Left renal pelvis (tissue), 4 donors: ENCODE measurements around the gene ANKRD6. TPM values are rescaled to one million over a fixed set of nuclear protein-coding genes. Genes with fewer than 3 reads are reported as not detected.
"Not testable (repeated sequence)": the region's sequence is repeated elsewhere in the genome, so short reads cannot be mapped to it uniquely, and the experiment has no call there.

Experiments
- DNase-seq, 4 donors: peaks; one replicate each; pipeline ENCODE4 v3.0.0-alpha.2; 2013; ENCODE audit warnings: low read depth in 4 of 4, low spot score in 3 of 4
- polyA plus RNA-seq, 4 donors: library from polyadenylated mRNA; unstranded; fragments of 120-200 nt; gene quantifications; one replicate each; pipeline ENCODE4 v1.2.1, GENCODE V29; 2013; ENCODE audit not compliant: insufficient read length in 4 of 4

The ANKRD6 gene
- polyA plus RNA-seq, 4 donors, result 17.2 to 38.6 (median 25.4) TPM

DNA sequence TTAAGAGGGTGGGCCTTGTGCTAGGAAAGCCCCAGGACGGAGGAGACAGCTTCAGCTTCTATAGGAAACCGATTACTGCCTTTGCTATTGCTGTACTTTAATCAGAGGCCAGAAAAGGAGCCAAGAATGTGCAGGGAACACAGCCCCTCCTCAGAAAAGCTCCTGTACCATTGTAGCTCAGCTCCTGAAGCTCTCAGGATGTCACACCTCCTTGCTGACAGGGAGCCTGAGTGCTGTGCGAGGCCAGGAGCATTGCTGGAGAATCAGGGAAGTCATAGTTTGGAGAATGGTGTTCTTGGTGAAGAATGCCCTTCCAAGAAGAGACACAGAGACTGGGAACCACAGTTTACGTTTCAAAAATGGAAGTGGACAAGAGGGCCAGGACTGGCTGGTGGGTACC lies 158.8 kb downstream of the ANKRD6 start:
- DNase-seq, result no peak

DNA sequence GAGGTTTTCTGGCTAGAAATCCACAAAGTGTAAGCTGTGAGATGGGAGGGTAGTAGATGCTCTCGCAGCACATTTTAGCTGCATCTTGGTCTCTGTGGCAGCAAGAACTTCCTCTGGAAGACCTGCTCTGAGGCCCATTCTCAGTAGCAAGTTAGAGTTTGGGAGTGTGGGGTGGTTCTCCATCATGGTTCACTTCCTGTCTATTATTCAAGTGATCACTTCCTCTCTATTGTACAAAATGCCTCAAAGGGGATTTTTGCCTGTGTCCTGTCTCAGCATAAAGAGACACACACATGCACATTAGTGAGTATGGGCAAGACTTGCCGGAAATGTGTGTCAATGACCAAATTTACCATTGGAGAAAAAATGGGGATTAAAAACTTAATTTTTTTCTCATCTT lies 163.1 kb downstream of the ANKRD6 start:
- no peak for DNase-seq

DNA sequence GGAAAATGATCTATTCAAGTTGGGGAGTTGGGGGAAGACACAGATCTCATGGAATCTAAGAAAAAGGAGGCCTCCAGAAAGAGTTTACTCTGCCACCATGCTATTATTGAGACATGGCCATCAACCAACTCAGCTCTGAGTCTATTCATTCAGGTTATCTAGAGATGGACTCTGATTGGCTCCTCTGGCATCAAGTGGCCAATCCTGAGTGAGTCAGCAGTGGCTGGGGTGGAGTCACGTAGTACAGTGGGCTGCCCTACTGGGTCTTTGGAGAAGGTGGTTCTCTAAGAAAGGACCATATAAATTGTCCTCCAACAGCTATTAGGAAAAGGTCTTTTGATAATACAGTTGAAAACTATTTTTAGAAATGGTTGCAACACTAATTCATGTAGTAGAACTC lies 163.5 kb downstream of the ANKRD6 start:
- no peak for DNase-seq

DNA sequence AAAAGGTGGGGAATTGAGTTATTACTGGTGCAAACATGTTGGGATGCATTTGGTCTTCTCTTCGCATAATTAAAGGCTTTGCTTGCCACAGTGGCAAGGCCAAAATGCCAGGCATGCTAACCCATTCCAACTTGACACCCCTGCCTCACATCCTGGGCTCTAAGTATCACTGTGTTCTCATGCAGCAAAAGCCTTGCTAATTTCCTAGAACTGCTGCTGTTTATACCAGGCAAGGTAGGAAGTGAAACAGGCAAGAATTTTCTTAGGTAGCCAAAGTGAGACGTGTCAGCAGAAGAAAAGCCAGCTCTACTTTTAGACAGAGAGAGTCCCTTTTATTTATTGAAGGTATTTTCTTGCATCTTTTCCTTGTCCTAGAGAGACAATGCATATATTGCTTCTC lies 164.4 kb downstream of the ANKRD6 start:
- DNase-seq, result no peak

DNA sequence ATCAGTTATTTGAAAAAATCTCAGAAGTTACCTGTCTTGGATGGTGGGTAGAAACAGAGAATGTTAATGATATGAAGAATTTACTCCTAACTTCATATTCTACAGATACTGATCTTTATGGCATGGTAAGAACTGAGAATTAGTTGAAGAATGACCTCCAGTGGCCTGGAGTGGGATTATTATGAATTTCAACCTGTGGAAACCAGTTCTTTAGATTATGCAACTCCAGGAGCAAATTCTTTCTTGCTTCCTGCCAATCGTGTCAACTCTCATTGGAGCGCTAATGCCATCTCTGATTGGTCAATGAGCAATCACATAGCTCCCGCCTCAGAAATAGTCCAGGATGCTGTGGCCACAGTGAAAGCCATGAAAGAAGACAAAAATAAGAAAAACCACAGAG lies 165.0 kb downstream of the ANKRD6 start:
- no peak for DNase-seq

DNA sequence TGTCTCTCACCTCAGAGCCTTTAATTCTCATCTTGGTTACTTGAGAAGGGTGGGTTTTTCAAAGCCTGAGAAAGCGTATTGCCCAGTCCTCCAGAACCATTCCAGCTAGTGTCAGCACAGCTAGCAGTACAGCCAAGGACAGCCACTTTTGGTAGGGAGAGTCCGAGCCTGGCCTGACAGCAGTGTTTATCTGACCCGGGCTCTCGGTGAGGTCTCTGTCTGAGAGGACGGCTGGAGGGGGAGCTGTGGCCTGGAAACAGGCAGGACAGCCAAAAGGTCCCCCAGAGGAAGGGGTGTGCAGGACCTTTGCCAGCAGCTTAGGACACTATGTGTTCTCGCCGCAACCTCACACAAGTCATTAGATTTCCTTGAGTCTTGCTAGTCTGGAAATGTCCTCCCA lies 166.8 kb downstream of the ANKRD6 start:
- no peak for DNase-seq

DNA sequence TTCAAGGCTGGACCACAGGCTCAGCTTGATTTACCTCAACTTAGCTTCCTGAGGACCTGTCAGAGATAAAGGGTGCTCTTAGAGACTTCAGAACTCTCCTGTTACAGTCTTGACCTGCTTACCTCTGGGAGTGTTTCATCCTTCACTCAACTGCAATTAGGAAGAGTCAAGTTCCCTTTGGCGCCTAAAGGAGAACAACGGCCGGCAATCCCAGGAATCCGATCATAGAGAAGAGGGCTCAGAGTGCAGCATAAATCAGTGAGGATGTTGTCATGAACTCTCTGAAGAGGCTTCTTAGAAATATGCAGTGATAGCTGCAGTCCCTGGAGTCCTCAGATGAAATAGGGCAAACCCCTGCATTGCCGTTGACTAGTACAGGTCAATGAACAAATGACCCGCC lies 169.2 kb downstream of the ANKRD6 start:
- DNase-seq, result peak in 2 of 4 donors; percentile 36 to 52

DNA sequence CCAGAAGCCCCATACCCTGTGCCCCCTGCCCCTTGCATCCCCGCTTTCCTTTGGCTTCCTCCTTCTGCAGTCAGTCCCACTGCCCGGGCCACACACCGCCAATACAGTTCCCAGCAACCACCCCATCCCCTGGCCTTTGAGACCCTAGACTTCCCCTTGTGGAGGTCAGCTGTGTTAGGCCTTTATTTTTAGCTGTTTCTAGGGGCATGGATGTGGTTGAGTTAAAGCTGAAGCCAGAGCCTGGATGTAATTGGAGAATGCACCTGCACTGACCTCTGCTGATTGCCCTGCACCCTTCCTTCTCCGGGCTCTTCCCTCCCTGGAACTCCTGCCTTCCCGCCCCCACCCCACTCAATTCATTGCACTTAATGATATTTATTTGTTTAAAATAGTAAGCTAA lies 171.7 kb downstream of the ANKRD6 start:
- DNase-seq, result no peak

DNA sequence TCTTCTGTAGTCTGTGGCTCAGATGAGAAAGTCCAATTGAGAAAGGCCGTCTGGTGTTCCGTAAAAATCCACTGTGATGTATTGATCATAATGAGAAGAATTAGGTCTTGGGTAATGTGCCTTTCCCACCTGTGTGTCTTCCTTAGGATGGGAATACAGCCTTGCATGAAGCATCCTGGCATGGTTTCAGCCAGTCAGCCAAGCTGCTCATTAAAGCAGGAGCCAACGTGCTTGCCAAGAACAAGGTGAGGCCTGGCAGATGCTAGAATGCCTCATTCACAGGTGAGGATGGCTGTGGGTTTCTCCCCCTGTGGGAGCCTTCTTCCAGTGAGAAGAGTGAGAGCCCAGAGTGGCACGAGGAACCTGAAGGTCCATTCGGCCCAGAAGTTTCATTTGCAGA lies 172.9 kb downstream of the ANKRD6 start:
- DNase-seq, result no peak

DNA sequence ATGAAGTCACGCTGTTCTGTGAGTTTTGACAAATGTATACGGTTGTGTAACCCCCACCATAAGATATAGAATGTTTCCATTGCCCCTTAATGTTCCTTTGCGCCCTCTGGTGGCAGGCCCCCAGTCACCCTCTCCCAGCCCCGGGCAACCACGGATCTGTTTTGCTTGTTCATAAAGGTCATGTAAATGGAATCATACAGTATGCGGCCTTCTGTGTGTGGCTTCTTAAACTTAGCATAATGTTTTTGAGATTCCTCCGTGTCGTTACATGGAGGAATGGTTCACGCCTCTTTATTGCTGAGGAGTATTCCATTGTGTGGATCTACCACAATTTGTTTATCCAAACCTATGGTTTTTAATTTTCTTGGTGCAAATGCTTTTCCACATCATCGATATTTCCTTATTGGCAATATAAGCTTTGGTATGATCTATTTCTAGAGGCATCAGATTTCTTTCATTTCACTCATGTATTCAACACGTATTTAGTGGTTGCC lies 177.2 kb downstream of the ANKRD6 start:
- no peak for DNase-seq

DNA sequence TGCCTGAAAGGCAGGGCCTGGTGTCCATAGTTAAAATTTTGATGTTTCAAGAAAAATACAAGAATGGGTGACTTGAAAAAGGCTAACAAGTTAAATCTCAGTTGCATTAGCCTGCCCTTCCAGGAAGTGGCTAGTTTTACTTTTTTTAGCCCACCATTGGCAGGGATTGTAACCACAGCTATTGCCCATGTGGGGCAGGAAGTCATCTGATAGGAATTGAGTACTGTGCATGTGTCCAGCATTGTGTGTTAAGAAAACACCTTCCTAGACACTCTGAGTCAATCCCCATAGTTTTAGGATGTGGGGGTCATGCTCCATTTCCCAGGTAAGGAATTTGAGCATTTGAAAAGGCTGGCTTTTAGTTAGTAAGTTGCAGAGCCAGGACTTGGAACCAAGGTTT lies 178.7 kb downstream of the ANKRD6 start:
- no peak for DNase-seq

DNA sequence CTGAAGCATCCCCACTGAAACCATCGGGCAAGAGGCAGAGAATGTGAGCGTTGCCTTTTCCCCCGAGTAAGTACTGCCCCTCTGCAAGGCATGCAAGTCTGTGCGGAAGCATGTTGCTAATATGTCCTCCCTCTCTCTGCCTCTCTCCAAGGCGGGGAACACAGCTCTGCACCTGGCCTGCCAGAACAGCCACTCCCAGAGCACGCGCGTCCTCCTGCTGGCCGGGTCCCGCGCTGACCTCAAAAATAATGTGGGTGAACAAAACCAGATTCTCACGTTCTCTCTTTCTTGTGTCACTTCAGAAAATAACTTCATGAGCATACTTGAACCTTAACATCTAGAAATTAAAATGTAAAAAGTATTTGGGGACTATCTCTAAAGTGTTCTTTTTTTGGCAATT lies 179.2 kb downstream of the ANKRD6 start:
- no peak for DNase-seq

DNA sequence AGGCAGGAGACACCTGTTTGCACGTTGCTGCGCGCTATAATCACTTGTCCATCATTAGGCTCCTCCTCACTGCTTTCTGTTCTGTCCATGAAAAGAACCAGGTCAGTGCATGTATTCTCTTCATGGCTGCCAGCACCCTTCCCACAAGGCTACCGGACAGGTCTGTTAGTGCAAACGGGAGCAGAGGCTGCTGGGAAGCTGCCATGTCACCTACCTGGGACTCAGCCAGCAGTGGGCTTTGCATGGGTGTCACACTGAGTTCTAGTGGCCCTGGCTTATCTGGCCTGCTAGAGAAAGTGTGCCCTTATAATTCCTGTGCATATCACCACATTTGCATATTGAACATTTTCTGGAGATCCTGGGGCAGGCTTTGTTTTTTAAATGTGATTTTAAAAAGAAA lies 180.8 kb downstream of the ANKRD6 start:
- DNase-seq, result no peak

DNA sequence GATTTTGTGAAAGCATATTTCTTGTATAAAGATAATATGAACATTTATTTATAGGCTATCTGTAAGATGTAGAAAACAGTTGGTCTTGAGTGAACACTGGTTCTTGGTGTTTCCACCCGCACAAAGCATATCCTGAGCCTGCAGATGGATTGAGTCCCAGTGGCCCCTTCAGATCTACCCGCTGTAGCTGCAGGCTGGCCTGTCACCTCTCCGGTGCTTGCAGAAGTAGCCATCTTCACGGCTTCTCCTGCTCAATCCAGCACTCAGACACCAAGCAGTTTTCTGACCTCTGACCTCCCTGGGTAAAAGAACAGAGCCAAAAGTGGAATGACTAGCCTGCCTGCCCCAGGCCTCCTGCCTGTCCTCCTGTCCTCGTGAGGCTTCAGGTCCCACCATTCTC lies 182.9 kb downstream of the ANKRD6 start:
- DNase-seq, result no peak

DNA sequence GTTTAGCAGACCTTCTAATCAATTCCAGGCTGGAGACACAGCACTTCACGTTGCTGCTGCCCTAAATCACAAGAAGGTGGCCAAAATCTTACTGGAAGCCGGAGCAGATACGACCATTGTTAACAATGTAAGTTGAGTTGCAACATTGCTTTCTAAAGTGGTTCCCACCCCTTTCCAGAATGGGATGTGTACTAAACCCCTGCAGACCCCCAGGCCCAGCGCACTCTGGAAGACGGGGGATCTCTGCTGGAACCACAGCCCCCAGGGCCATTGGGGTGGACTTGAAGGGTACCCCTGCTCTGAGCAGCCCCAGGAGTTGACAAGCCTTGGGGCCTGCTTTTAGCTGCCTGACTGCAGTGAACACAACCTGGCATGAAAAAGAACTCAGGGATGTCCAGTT lies 183.6 kb downstream of the ANKRD6 start:
- no peak for DNase-seq

DNA sequence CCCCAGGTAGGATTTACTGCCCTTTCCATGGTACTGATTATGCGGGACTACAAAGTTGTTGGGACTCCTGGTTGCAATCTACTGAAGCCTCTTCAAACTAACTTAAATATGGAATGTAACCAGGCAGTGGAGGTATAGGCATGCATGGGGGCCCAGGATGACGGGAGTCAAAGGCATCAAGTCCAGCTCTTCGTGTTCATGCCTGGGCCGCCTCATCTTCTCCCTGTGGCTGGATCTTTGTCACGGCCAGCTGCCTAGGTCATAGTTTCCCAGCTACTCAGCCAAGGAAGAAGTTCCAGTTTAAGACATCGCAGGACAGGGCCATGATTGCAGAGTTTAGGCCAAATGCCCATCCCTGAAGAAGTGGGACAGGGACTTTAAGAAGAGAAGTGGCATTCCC lies 185.1 kb downstream of the ANKRD6 start:
- no peak for DNase-seq

DNA sequence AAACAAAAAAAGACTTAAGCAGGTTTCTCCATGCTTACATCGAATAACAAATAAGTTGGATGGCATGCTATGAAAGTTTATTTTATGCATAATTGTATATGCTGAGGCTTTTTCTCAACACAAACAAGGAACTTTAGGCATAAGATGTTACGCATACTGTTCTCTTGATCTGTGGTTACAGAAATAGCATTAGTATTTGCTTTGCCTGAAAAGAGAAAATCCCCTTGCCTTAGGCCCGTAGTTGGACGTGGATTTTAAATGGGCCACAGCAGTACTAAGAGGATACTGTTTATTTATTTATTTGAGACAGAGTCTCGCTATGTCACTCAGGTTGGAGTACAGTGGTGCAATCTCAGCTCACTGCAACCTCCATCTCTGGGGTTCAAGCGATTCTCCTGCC lies 186.6 kb downstream of the ANKRD6 start:
- no peak for DNase-seq

DNA sequence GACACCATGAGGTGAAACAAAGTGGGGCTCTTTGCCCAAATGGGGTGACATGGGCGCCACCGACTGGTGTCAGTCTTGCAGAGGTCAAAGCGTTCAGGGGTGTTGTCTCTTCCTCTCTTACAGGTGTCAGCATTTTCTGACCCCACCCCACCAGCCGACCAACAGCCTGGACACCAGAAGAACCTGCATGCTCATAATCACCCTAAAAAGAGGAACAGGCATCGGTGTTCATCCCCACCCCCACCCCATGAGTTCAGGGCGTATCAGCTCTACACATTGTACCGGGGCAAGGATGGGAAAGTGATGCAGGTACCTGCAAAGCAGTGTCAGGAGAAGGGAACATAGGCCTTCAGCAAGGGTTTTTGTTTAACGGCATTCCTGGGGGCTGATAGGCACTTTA lies 190.8 kb downstream of the ANKRD6 start:
- no peak for DNase-seq

DNA sequence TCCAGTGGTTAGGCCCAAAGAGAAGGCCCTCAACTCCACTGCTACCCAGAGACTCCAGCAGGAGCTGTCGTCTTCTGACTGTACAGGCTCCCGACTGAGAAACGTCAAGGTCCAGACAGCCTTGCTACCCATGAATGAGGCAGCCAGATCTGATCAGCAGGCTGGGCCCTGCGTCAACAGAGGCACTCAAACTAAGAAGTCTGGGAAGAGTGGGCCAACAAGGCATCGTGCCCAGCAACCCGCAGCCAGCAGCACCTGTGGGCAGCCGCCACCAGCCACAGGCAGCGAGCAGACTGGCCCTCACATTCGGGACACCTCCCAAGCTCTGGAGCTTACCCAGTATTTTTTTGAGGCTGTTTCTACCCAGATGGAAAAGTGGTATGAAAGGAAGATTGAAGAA lies 197.5 kb downstream of the ANKRD6 start:
- DNase-seq, result no peak

DNA sequence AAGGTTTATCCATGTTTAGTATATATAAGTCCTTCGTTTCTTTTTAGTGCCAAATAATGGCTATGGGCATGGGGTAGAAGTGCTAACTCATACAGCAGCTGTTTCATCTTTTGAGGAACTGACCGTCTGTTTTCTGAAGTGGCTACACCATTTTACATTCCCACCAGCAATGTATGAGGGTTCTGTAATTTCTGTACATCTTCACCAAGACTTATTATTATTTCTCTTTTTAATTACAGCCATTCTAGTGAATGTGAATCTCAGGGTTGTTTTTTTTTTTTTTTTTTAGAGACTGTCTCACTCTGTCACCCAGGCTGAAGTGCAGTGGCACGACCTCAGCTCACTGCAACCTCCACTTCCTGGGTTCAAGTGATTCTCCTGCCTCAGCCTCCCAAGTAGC lies 203.5 kb downstream of the ANKRD6 start:
- not testable (repeated sequence) for DNase-seq

DNA sequence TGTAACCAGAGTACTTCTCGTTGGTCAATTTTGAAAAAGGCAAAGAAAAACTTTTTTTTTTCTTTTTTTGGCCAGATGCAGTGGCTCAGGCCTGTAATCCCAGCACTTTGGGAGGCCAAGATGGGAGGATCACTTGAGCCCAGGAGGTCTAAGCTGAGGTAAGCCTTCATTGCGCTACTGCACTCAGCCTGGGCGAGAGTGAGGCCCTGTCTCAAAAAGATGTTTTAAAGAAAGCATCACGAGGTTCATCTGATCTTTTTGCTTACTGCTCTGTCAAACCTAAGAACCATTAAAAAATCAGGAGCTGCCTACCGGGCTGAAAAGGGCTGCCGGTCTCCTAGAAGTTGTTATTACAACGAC lies 205.0 kb downstream of the ANKRD6 start:
- DNase-seq, result no peak

DNA sequence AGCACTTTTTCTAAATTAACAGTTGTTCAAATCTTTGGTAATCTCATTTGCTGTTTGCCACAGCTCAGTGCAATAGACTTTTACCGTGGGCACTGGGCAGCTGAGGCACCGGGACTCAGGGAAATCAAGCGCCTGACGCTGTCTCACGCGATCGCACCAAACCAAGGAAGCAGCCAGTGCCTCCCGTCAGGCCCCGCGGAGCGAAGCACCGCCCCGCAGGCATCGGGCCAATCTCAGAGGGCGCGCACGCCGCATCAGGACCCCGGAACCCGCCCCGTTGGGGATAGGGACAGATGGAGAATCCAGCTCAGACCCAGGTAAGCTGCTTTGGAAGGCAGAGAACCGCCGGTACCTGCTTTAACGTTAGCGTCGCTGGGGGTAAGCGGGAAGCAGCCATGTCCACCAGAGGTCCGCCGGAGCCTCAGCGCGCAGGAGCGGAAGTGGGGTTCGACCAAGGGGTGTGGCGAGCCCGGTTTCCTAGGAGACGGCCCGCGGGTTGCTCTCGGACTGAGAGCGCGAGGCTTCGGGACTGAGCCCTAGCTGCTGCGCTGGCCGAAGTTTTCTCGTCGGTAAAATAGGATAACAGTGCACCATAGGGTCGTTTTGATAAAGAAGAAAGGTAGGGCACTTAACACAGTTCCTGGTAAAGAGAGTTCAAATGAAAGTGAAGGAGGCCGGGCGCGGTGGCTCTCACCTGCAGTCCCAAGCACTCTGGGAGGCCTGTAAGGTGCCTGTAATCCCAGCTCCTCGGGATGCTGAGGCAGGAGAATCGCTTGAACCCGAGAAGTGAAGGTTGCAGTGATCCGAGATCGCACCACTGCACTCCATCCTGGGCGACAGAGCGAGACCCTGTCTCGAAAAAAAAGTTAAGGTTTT lies 205.6 kb downstream of the ANKRD6 start, which contains the start of gene LYRM2:
Gene LYRM2, minus strand, starts transcription at position 428 of the 876 bp plus-strand sequence. Its CDS starts 31 bp downstream, at position 397.
- peak; percentile 78 to 87 (median 86) for DNase-seq

DNA sequence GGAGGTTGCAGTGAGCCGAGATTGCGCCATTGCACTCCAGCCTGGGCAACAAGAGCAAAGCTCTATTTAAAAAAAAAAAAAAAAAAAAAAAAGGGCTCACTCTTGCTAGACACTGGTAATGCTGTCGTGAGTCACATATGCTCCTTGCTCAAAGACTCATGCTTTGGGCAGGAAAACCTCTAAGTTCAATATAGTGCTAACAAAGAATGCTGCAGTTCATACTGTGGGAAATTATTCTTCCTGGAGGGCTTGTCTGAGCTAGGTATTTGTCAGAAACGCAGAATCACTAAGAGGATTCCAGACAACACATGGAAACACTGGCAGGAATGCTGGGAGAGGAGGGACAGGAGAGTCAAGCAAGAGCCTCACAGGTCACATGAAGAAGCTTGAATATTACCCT lies 207.9 kb downstream of the ANKRD6 start:
- no peak for DNase-seq
